GM12878 (cell line): Measurements from ENCODE around the gene PHAF1. TPM values are rescaled to one million over a fixed set of nuclear protein-coding genes. Genes with fewer than 3 reads are reported as not detected.
A peak's percentile ranks its signal among the peaks of the same experiment; 100 is the strongest.

Experiments
- ATAC-seq: fragments of 200-7000 bp; cut with Tn5 transposase; 3 replicates; pipeline ENCODE4 v1.9.1; 2020; ENCODE audit warnings: mild to moderate bottlenecking, moderate library complexity
- BruUV-seq: library from RNA; stranded (reverse); fragments of 400-500 nt; replicated peaks from 2 replicates; lab custom pipeline; 2021; lab: Mats Ljungman, UMichigan
- CTCF ChIA-PET: fragments of 300-600 bp; sonication (Branson Sonifier 250); formaldehyde crosslinking; extraction: SDS; loops from one replicate; lab custom pipeline; 2021; ENCODE audit warnings: inconsistent platforms; lab: Yijun Ruan, JAX
- POLR2A ChIA-PET: fragments of 350-600 bp; formaldehyde crosslinking; extraction: SDS; loops from one replicate; lab custom pipeline; 2021; ENCODE audit warnings: inconsistent platforms; lab: Charles Lee
- RAD21 ChIA-PET: fragments of 300-600 bp; sonication (Branson Sonifier 250); formaldehyde crosslinking; loops from one replicate; lab custom pipeline; 2023; ENCODE audit warnings: antibody characterized with exemption; ENCODE audit not compliant: unreplicated experiment; lab: Charles Lee
- SMC1A ChIA-PET: fragments of 300-600 bp; sonication (Branson Sonifier 250); formaldehyde crosslinking; loops from one replicate; lab custom pipeline; 2023; ENCODE audit not compliant: unreplicated experiment, uncharacterized antibody; lab: Charles Lee
- DNase-seq: peaks from one replicate; pipeline ENCODE4 v3.0.0-alpha.2; 2011; ENCODE audit warnings: low read depth, low spot score
- FAIRE-seq: peaks from 3 replicates; lab custom pipeline; 2011; peaks lifted over from hg19 to GRCh38; lab: Jason Lieb, UNC
- H2AFZ ChIP-seq: 2 replicates; pipeline ENCODE4 v1.6.0; 2011; ENCODE audit warnings: low read depth, low read length, control low read depth; ENCODE audit not compliant: control insufficient read depth
- H3K27ac ChIP-seq: 2 replicates; pipeline ENCODE4 v1.5.1; 2011; ENCODE audit warnings: control low read depth; ENCODE audit not compliant: control insufficient read depth, insufficient read depth
- H3K27me3 ChIP-seq, 2 experiments: replicated peaks in 1 of 2; 2 replicates each; pipeline versions ENCODE4 v1.6.0 to v1.6.1; 2011; ENCODE audit warnings: low read length in 1 of 2; ENCODE audit not compliant: control insufficient read depth in 2 of 2, insufficient read depth in 2 of 2
- H3K36me3 ChIP-seq, 2 experiments: 2 replicates each; pipeline ENCODE4 v1.5.1; 2011; ENCODE audit warnings: low read length in 1 of 2; ENCODE audit not compliant: control insufficient read depth in 2 of 2, insufficient read depth in 2 of 2
- H3K4me1 ChIP-seq: 2 replicates; pipeline ENCODE4 v1.6.1; 2011; ENCODE audit warnings: mild to moderate bottlenecking, low read length, moderate library complexity, mixed read lengths; ENCODE audit not compliant: control insufficient read depth, insufficient read depth
- H3K4me2 ChIP-seq: 2 replicates; pipeline ENCODE4 v1.6.0; 2011; ENCODE audit warnings: control low read depth; ENCODE audit not compliant: control insufficient read depth, insufficient read depth
- H3K4me3 ChIP-seq: fragments of 200-600 bp; sonication (generic); 2 replicates; pipeline ENCODE4 v1.5.1; 2016
- H3K79me2 ChIP-seq: 2 replicates; pipeline ENCODE4 v1.6.0; 2011; ENCODE audit warnings: low read length; ENCODE audit not compliant: control insufficient read depth, insufficient read depth
- H3K9ac ChIP-seq: 2 replicates; pipeline ENCODE4 v1.8.0; 2011; ENCODE audit warnings: low read length, control low read depth, mixed read lengths; ENCODE audit not compliant: control insufficient read depth, insufficient read depth
- H3K9me3 ChIP-seq: replicated peaks from 3 replicates; pipeline ENCODE4 v1.5.1; 2011; ENCODE audit warnings: mild to moderate bottlenecking, low read length; ENCODE audit not compliant: control insufficient read depth, insufficient read depth
- H4K20me1 ChIP-seq: 2 replicates; pipeline ENCODE4 v1.6.0; 2011; ENCODE audit not compliant: control insufficient read depth, insufficient read depth
- BCLAF1 ChIP-seq: fragments of 450-650 bp; IDR thresholded peaks from 2 replicates; pipeline ENCODE4 v1.6.1; 2017; ENCODE audit warnings: antibody characterized with exemption, mild to moderate bottlenecking, moderate library complexity
- CTCF ChIP-seq, 3 experiments: IDR thresholded peaks in 2 of 3; conservative IDR thresholded peaks in 1 of 3; 2 replicates each; pipeline ENCODE4 v1.5.1; 2011; ENCODE audit warnings: low read depth in 3 of 3, low read length in 3 of 3, mild to moderate bottlenecking in 3 of 3, control low read depth in 2 of 3, moderate library complexity in 2 of 3, inconsistent platforms in 1 of 3, mixed read lengths in 1 of 3; ENCODE audit not compliant: control insufficient read depth in 2 of 3, insufficient read depth in 1 of 3; ENCODE audit errors: extremely low read depth in 1 of 3
- DPF2 ChIP-seq: fragments of 450-650 bp; IDR thresholded peaks from 2 replicates; pipeline ENCODE4 v1.6.1; 2017; ENCODE audit warnings: mild to moderate bottlenecking
- ETV6 ChIP-seq, 2 experiments: fragments of 450-650 bp in 1 of 2; IDR thresholded peaks in 1 of 2; conservative IDR thresholded peaks in 1 of 2; 2 replicates each; pipeline ENCODE4 v1.6.1; 2014; ENCODE audit warnings: antibody characterized with exemption in 1 of 2, borderline replicate concordance in 1 of 2, low read depth in 1 of 2, mild to moderate bottlenecking in 1 of 2, moderate library complexity in 1 of 2
- JUND ChIP-seq: IDR thresholded peaks from 2 replicates; pipeline ENCODE4 v1.6.1; 2012; ENCODE audit warnings: low read depth, mild to moderate bottlenecking, low read length, improper control_type of control experiment, moderate library complexity
- POLR2AphosphoS2 ChIP-seq: IDR thresholded peaks from 2 replicates; pipeline ENCODE4 v1.6.1; 2011; ENCODE audit warnings: low read depth, mild to moderate bottlenecking, low read length, improper control_type of control experiment, moderate library complexity
- POLR2AphosphoS5 ChIP-seq: IDR thresholded peaks from 2 replicates; pipeline ENCODE4 v1.6.1; 2011; ENCODE audit warnings: mild to moderate bottlenecking, low read length, inconsistent platforms
- POU2F2 ChIP-seq: IDR thresholded peaks from 3 replicates; pipeline ENCODE4 v1.6.1; 2011; ENCODE audit warnings: low read depth, mild to moderate bottlenecking, low read length, borderline replicate concordance
- RFX5 ChIP-seq: IDR thresholded peaks from 2 replicates; pipeline ENCODE4 v1.6.1; 2011; ENCODE audit warnings: low read depth, low read length, improper control_type of control experiment
- SREBF1 ChIP-seq: IDR thresholded peaks from 2 replicates; pipeline ENCODE4 v1.6.1; 2012; ENCODE audit warnings: mild to moderate bottlenecking, low read length
- USF1 ChIP-seq: IDR thresholded peaks from 2 replicates; pipeline ENCODE4 v1.6.1; 2011; ENCODE audit warnings: borderline replicate concordance, low read depth, mild to moderate bottlenecking, moderate library complexity, mixed read lengths, low read length; ENCODE audit not compliant: insufficient read depth; ENCODE audit errors: extremely low read length
- YBX1 ChIP-seq: fragments of 450-650 bp; IDR thresholded peaks from 2 replicates; pipeline ENCODE4 v1.6.1; 2016; ENCODE audit warnings: antibody characterized with exemption
- YY1 ChIP-seq: IDR thresholded peaks from 2 replicates; pipeline ENCODE4 v1.6.1; 2011; ENCODE audit warnings: low read depth, mild to moderate bottlenecking, low read length
- ZZZ3 ChIP-seq: IDR thresholded peaks from 2 replicates; pipeline ENCODE4 v1.6.1; 2011; ENCODE audit warnings: low read depth; ENCODE audit not compliant: control insufficient read depth, insufficient read length
- WGBS: methylation state at CpG from one replicate; pipeline ENCODE4 v1.1.6; 2016; ENCODE audit warnings: low lambda C conversion rate; ENCODE audit not compliant: insufficient replicate concordance, insufficient coverage; ENCODE audit errors: missing lambda C conversion rate; 5-methylcytosine and 5-hydroxymethylcytosine counted together
- in situ Hi-C: fragments of 300-500 bp; cut with MboI; formaldehyde crosslinking; loops from 9 replicates; pipeline ENCODE4 v1.14.3; 2018; ENCODE audit warnings: mixed read lengths
- intact Hi-C: fragments of 100-400 bp; cut with micrococcal nuclease; formaldehyde crosslinking; loops from one replicate; pipeline ENCODE4 v1.14.2; 2022; ENCODE audit not compliant: unreplicated experiment
- polyA plus RNA-seq, 11 experiments: library from polyadenylated mRNA; depleted of rRNA in 4 of 11; unstranded in 6 of 11; stranded (reverse) in 5 of 11; fragments of >200 nt; fragmentation: Nextera tagmentation in 4 of 11; fragmentation: Illumina TruSeq in 1 of 11; extraction: Ambion mirVana in 4 of 11; extraction: Trizol in 1 of 11; gene quantifications; 1 replicate in 1 of 11; 2 replicates in 10 of 11; pipeline versions ENCODE4 v1.2.1 to v1.2.3, GENCODE V29; 2011 to 2016; ENCODE audit warnings: inconsistent platforms in 2 of 11, missing spikeins in 2 of 11, low read depth in 1 of 11
- total RNA-seq, 4 experiments: library from RNA; depleted of rRNA in 3 of 4; stranded (reverse); fragments of >200 nt in 3 of 4; fragmentation: Illumina TruSeq in 1 of 4; extraction: Trizol in 1 of 4; gene quantifications; 2 replicates each; pipeline versions ENCODE4 v1.2.1 to v1.2.3, GENCODE V29; 2013 to 2021

The PHAF1 gene
- total and polyA plus RNA-seq, 10 of the 15 experiments (the other 5 are each of a cell fraction or from before 2014, with no cell fraction given): 4.5 to 20.9 (median 14.9) TPM

GRCh38 chr16:67150833-67151396, 41.2 kb downstream of the PHAF1 start, which contains the start of gene B3GNT9:
B3GNT9 (minus strand) TSS chr16:67150998; CDS start chr16:67150485, 513 bp downstream.
- ChIA-PET POLR2A (interaction anchor here (1.0 to 1.2 kb wide), 3 partner anchors 8 to 121 kb away, joined by 3 to 5 read pairs (median 4); partner anchors contain the start of gene TRADD), CTCF (interaction anchor here (0.6 to 10.0 kb wide), 13 partner anchors 9 to 200 kb away, joined by 3 to 98 read pairs (median 4); partner anchors contain the start of genes CES3, FBXL8 and NOL3), SMC1A (interaction anchor here (0.5 to 2.0 kb wide), 10 partner anchors 9 to 188 kb away, joined by 3 to 8 read pairs (median 4); no protein-coding TSS in a partner anchor), RAD21 (interaction anchor here (0.9 to 2.5 kb wide), 5 partner anchors 10 to 134 kb away, joined by 3 to 14 read pairs (median 3); no protein-coding TSS in a partner anchor)
- WGBS: 5% methylated on average over 25 of the region's 34 CpGs
- ATAC-seq (peak; percentile 59), DNase-seq (no peak), FAIRE-seq (peak; percentile 74)
- no TSS peak for BruUV-seq
- H2AFZ ChIP-seq: peak within 1 kb of the TSS; percentile 80
- peaks cover 3% of the 10 kb centered on the region; the same call in 1 of the 2 replicates for H4K20me1 ChIP-seq
- peaks cover 11 to 16% of the 10 kb centered on the region in 2 experiments; a peak in 3 of 4 replicates for H3K36me3 ChIP-seq
- H3K27me3 ChIP-seq: no peaks in the 10 kb centered on the region
- no peaks in the 10 kb centered on the region for H3K79me2 ChIP-seq
- peak within 1 kb of the TSS; percentile 86 for H3K4me2 ChIP-seq
- intact Hi-C loops: loop anchor here (2.0 kb wide), 1 partner anchor 132 kb away; no protein-coding TSS in a partner anchor
- peak within 1 kb of the TSS; percentile 64; the same call in 1 of the 2 replicates for H3K9ac ChIP-seq
- H3K9me3 ChIP-seq: no peaks in the 10 kb centered on the region
- peaks cover 5% of the 10 kb centered on the region for H3K4me1 ChIP-seq
- H3K27ac ChIP-seq: peak within 1 kb of the TSS; percentile 25; the same call in 1 of the 2 replicates
- peak within 1 kb of the TSS; percentile 74 for H3K4me3 ChIP-seq
- in situ Hi-C loops: loop anchor here (5.0 to 10.0 kb wide), 2 partner anchors 134 to 176 kb away; no protein-coding TSS in a partner anchor
- TF ChIP-seq POLR2AphosphoS2 (0 out of 2 replicates have a peak, but pooled peaks have one; percentile 49), SREBF1 (no peak), RFX5 (no peak), POU2F2 (no peak), JUND (no peak), ZZZ3 (no peak), POLR2AphosphoS5 (0 out of 2 replicates have a peak, but pooled peaks have one; percentile 16), ETV6 (conservative IDR thresholded peaks at IDR 0.05 in 1 of 2, IDR thresholded peaks at IDR 0.05 in 1 of 2; ENCODE audit: borderline replicate concordance in 1 of 2, low read depth in 1 of 2) (no peak), YBX1 (no peak), DPF2 (no peak), BCLAF1 (no peak), CTCF (IDR thresholded peaks at IDR 0.05 in 2 of 3, conservative IDR thresholded peaks at IDR 0.05 in 1 of 3; ENCODE audit: control insufficient read depth in 2 of 3, extremely low read depth in 1 of 3, insufficient read depth in 1 of 3, low read depth in 3 of 3, low read length in 3 of 3) (no peak), YY1 (0 out of 2 replicates have a peak, but pooled peaks have one; percentile 41), USF1 (peak; percentile 93)
